GM23338 (cell line): ENCODE results near the gene ZFYVE21. TPM values are rescaled to one million over a fixed set of nuclear protein-coding genes. Genes with fewer than 3 reads are reported as not detected.

Experiments
- ATAC-seq: fragments of 200-7000 bp; cut with Tn5 transposase; 3 replicates; pipeline ENCODE4 v1.9.1; 2020
- DNase-seq: peaks from one replicate; pipeline ENCODE4 v3.0.0-alpha.2; 2015; ENCODE audit warnings: low spot score
- H2AFZ ChIP-seq: fragments of 200-600 bp; sonication (generic); 2 replicates; pipeline ENCODE4 v1.8.0; 2016; ENCODE audit warnings: antibody characterized with exemption, mild to moderate bottlenecking, moderate library complexity
- H3F3A ChIP-seq: fragments of 200-600 bp; sonication (generic); replicated peaks from 2 replicates; pipeline ENCODE4 v1.8.0; 2017; ENCODE audit warnings: antibody characterized with exemption, mixed run types, low read depth
- H3K27ac ChIP-seq: fragments of 200-600 bp; sonication (generic); 2 replicates; pipeline ENCODE4 v1.6.1; 2016; ENCODE audit warnings: low read depth
- H3K27me3 ChIP-seq: fragments of 200-600 bp; sonication (generic); 2 replicates; pipeline ENCODE4 v1.8.0; 2016; ENCODE audit warnings: mild to moderate bottlenecking, mixed run types, moderate library complexity; ENCODE audit not compliant: insufficient read depth
- H3K36me3 ChIP-seq: fragments of 200-600 bp; sonication (generic); 2 replicates; pipeline ENCODE4 v1.8.0; 2016; ENCODE audit warnings: mild to moderate bottlenecking; ENCODE audit not compliant: insufficient read depth
- H3K4me1 ChIP-seq: fragments of 200-600 bp; sonication (generic); 2 replicates; pipeline ENCODE4 v1.8.0; 2016; ENCODE audit warnings: mild to moderate bottlenecking, moderate library complexity; ENCODE audit not compliant: insufficient read depth
- H3K4me2 ChIP-seq: fragments of 200-600 bp; sonication (generic); 2 replicates; pipeline ENCODE4 v1.7.1; 2017; ENCODE audit warnings: mixed run types
- H3K4me3 ChIP-seq: fragments of 200-600 bp; sonication (generic); 2 replicates; pipeline ENCODE4 v1.6.1; 2016; ENCODE audit warnings: mixed run types
- H3K79me2 ChIP-seq: fragments of 200-600 bp; sonication (generic); replicated peaks from 2 replicates; pipeline ENCODE4 v1.8.0; 2017; ENCODE audit warnings: mild to moderate bottlenecking; ENCODE audit not compliant: insufficient read depth
- H3K9me2 ChIP-seq: fragments of 200-600 bp; sonication (generic); 2 replicates; pipeline ENCODE4 v1.8.0; 2017; ENCODE audit not compliant: insufficient read depth
- H4K20me1 ChIP-seq: fragments of 200-600 bp; sonication (generic); replicated peaks from 2 replicates; pipeline ENCODE4 v1.8.0; 2017; ENCODE audit warnings: mild to moderate bottlenecking; ENCODE audit not compliant: insufficient read depth
- H3K27ac Mint-ChIP-seq: 2 replicates; pipeline ENCODE4 v1.8.0; 2020; ENCODE audit warnings: inconsistent platforms, mild to moderate bottlenecking, moderate library complexity, mixed read lengths
- H3K27me3 Mint-ChIP-seq: 3 replicates; pipeline ENCODE4 v1.8.0; 2022; ENCODE audit warnings: low read depth, mild to moderate bottlenecking, moderate library complexity, mixed read lengths, inconsistent platforms; ENCODE audit not compliant: insufficient read depth, poor library complexity
- H3K36me3 Mint-ChIP-seq: 3 replicates; pipeline ENCODE4 v1.8.0; 2021; ENCODE audit warnings: low read depth, mild to moderate bottlenecking, inconsistent platforms, moderate library complexity, mixed read lengths
- H3K4me1 Mint-ChIP-seq: 3 replicates; pipeline ENCODE4 v1.8.0; 2020; ENCODE audit warnings: mild to moderate bottlenecking, inconsistent platforms, mixed read lengths
- H3K4me3 Mint-ChIP-seq: 3 replicates; pipeline ENCODE4 v1.8.0; 2021; ENCODE audit warnings: moderate library complexity, mild to moderate bottlenecking, inconsistent platforms, mixed read lengths
- H3K9me3 Mint-ChIP-seq: 3 replicates; pipeline ENCODE4 v1.8.0; 2020; ENCODE audit warnings: moderate library complexity, mild to moderate bottlenecking, inconsistent platforms, mixed read lengths
- CTCF ChIP-seq, 2 experiments: fragments of 200-600 bp in 1 of 2; sonication (generic) in 1 of 2; conservative IDR thresholded peaks; 2 replicates each; pipeline versions ENCODE4 v1.5.1 to v1.6.1; 2016 to 2017; ENCODE audit warnings: antibody characterized with exemption in 2 of 2, low read depth in 2 of 2, mild to moderate bottlenecking in 2 of 2, moderate library complexity in 1 of 2
- EZH2phosphoT487 ChIP-seq: fragments of 200-600 bp; sonication (generic); IDR thresholded peaks from one replicate; pipeline ENCODE4 v1.8.1; 2018; ENCODE audit warnings: antibody characterized with exemption; ENCODE audit not compliant: unreplicated experiment
- POLR2AphosphoS5 ChIP-seq: IDR thresholded peaks from 2 replicates; pipeline ENCODE4 v1.6.1; 2016; ENCODE audit warnings: antibody characterized with exemption, low read depth
- REST ChIP-seq: IDR thresholded peaks from one replicate; pipeline ENCODE4 v1.6.1; 2018; ENCODE audit warnings: antibody characterized with exemption; ENCODE audit not compliant: unreplicated experiment
- STAT1 ChIP-seq: IDR thresholded peaks from one replicate; pipeline ENCODE4 v1.6.1; 2016; ENCODE audit warnings: antibody characterized with exemption; ENCODE audit not compliant: unreplicated experiment
- ZNF331 ChIP-seq: fragments of 250-450 bp; sonication (Bioruptor Pico); IDR thresholded peaks from 2 replicates; pipeline ENCODE4 v1.5.0; 2020; ENCODE audit warnings: low read depth, mild to moderate bottlenecking, moderate library complexity
- ZNF462 ChIP-seq: fragments of 250-450 bp; sonication (Bioruptor Pico); IDR thresholded peaks from 2 replicates; pipeline ENCODE4 v1.5.0; 2020; ENCODE audit warnings: mild to moderate bottlenecking, moderate library complexity
- polyA plus RNA-seq: library from polyadenylated mRNA; unstranded; fragments of >200 nt; fragmentation: Nextera tagmentation; extraction: Ambion mirVana; gene quantifications from 2 replicates; pipeline ENCODE4 v1.2.1, GENCODE V29; 2016
- total RNA-seq: library from RNA; depleted of rRNA; stranded (reverse); fragments of >200 nt; shearing (Covaris generic); gene quantifications from 2 replicates; pipeline ENCODE4 v1.2.3, GENCODE V29; 2014

Gene ZFYVE21
- total and polyA plus RNA-seq, 2 experiments from 2014 or later = 88.0 to 89.6 TPM

GRCh38 chr14:103723748-103724081 lies 8.1 kb downstream of the ZFYVE21 start:
- Mint-ChIP-seq H3K36me3 (peaks cover 1% of the 10 kb centered on the region; the same call in 1 of the 3 replicates), H3K4me1 (peaks cover 4% of the 10 kb centered on the region; the same call in 2 of the 3 replicates), H3K9me3 (no peaks in the 10 kb centered on the region), H3K27ac (no peak overlapping the region), H3K4me3 (no peak overlapping the region), H3K27me3 (peaks cover 3% of the 10 kb centered on the region)
- Histone ChIP-seq H3K79me2 (peaks cover 60% of the 10 kb centered on the region), H3K9me2 (no peaks in the 10 kb centered on the region), H3K27me3 (no peaks in the 10 kb centered on the region), H3K27ac (no peak overlapping the region), H3K36me3 (no peaks in the 10 kb centered on the region), H3F3A (no peaks in the 10 kb centered on the region), H3K4me1 (no peaks in the 10 kb centered on the region), H3K4me3 (no peak overlapping the region), H4K20me1 (peaks cover 10% of the 10 kb centered on the region), H2AFZ (no peak overlapping the region), H3K4me2 (no peak overlapping the region)
- DNase-seq (no peak), ATAC-seq (no peak)
- TF ChIP-seq POLR2AphosphoS5 = no peak
- TF ChIP-seq STAT1 = no peak
- no peak for TF ChIP-seq CTCF (conservative IDR thresholded peaks at IDR 0.05; ENCODE audit: low read depth in 2 of 2)

GRCh38 chr14:103724116-103724515 lies 8.5 kb downstream of the ZFYVE21 start:
- H3K4me2 ChIP-seq = no peak overlapping the region
- DNase-seq (no peak), ATAC-seq (no peak)
- Mint-ChIP-seq H3K4me1 (peaks cover 5% of the 10 kb centered on the region; the same call in 2 of the 3 replicates), H3K27me3 (peaks cover 3% of the 10 kb centered on the region), H3K4me3 (no peak overlapping the region), H3K36me3 (peaks cover 5% of the 10 kb centered on the region), H3K9me3 (no peaks in the 10 kb centered on the region), H3K27ac (no peak overlapping the region)
- peaks cover 56% of the 10 kb centered on the region for H3K79me2 ChIP-seq
- H3K4me3 ChIP-seq = no peak overlapping the region
- no peak overlapping the region for H2AFZ ChIP-seq
- TF ChIP-seq ZNF462 (no peak), EZH2phosphoT487 (no peak), STAT1 (no peak), ZNF331 (no peak), CTCF (conservative IDR thresholded peaks at IDR 0.05; ENCODE audit: low read depth in 2 of 2) (no peak), REST (no peak)
- H3K27me3 ChIP-seq = no peaks in the 10 kb centered on the region
- H3K4me1 ChIP-seq = no peaks in the 10 kb centered on the region
- peaks cover 7% of the 10 kb centered on the region for H4K20me1 ChIP-seq
- H3F3A ChIP-seq = no peaks in the 10 kb centered on the region
- H3K9me2 ChIP-seq = no peaks in the 10 kb centered on the region
- no peaks in the 10 kb centered on the region for H3K36me3 ChIP-seq
- H3K27ac ChIP-seq = no peak overlapping the region
